HL-60/S4 (cell line): Measurements from ENCODE around the gene CNTNAP5.

Experiments
- in situ Hi-C: fragments of 300-500 bp; cut with MboI; formaldehyde crosslinking; loops from 2 replicates; pipeline ENCODE4 v1.14.3; 2022; ENCODE audit warnings: low sequenced_read_pairs

The CNTNAP5 gene

DNA sequence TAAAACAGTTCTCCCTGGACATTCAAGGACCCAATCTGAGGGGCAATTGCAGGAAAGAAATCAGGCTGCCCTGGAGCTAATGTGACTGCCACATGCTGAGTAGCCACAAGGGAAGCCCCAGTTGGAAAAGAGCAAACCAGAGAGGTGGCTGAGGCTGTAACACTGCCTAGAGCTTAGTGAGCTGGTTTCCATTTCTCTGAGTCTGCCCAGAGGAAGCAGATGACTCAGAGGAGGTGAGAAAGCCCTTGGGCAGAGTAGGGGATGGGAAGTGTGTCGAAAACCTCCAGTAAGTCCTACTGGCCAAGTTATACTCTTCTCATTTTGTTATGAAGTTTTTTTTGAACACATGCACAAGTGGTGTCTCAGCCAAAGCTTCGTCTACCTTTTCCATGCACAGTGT, 753.0 kb downstream of the CNTNAP5 start:
- in situ Hi-C loops: no loop called here

DNA sequence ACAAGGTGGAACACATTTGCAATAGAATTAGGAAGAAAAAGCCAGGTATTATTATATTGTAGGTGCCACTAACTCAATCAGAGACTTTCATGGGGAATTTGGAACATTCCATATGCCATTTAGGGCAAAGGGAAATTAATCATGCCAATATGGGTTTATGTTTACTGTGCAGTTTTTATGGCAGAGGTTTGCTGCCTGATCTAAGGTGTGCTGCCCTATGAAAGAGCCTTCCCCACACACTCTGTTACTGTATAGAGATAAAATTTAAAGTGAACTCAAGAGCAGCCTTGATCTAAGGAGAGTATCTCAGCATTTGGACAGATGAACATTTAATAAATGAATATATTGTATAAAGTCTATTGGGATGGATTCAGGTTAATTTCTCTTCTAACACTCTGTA, 771.6 kb downstream of the CNTNAP5 start:
- in situ Hi-C loops: no loop called here

- in situ Hi-C loops: no loop called here
Measured at GRCh38 chr2:124797049-124797448, 772.0 kb downstream of the CNTNAP5 start.

- in situ Hi-C loops: no loop called here
Measured at GRCh38 chr2:124798551-124798950, 773.5 kb downstream of the CNTNAP5 start.

DNA sequence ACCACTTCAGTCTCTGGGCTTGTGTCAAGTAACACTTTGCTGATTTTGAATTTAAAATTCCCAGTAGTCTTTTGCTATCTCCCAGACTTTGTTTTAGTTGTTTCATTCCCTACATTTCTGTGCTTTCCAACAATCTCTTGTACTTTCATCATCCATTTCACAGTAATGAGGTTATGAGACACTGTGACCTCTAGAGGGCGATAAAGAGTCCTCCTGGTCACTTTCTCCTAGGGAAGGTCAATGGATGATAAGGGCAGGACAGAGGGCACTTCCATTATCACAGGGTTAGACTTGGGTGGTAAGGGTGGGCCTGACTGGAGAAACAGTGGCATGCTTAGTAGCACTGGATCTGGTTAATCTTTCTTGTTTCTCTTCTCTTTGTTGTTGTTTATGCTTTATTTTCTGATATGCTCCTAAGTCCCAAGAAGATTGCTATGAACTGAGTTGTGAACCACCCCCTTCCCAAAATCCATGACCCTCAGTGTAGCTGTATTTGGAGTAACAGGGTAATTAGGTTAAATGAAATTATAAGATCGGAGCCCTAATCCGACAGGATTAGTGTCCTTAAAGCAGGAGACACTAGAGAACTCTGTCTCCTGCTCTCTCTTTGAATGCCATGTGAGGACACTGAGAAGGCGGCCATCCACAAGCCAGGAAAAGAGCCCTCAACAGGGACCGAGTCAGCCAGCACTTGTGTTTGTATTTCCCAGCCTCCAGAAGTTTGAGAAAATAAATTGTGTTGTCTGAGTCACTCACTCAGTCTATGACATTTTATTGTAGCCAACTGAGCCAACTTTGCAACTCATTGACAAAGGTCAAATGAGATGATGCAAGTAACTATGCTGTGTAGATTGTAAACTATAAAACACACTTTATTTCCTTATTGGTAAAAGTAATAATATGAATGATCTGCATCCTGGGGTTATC, 779.2 kb downstream of the CNTNAP5 start:
- in situ Hi-C loops: no loop called here

GRCh38 chr2:124805060-124805459, 780.0 kb downstream of the CNTNAP5 start:
- in situ Hi-C loops: no loop called here

DNA sequence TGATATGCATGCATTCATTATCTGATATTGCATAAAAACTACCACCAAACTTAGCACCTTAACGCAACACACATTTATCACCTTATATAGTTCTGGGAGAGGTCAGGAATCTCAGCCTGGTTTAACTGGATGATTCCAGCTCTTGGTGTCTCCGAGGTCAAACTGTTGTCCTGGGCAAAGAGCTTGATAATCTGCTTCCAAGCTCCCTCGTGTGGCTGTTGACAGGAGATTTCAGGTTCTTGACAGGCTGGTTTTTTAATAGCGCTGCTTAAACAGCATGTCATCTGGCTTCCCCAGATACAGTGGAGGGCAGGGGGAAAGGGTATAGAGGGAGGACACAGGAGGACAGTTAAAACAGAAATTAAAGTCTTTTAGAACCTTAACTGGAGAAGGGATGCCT, 785.0 kb downstream of the CNTNAP5 start:
- in situ Hi-C loops: no loop called here

GRCh38 chr2:124814968-124815745, 790.1 kb downstream of the CNTNAP5 start:
- in situ Hi-C loops: no loop called here

- in situ Hi-C loops: no loop called here
Measured at GRCh38 chr2:124816007-124816406, 790.9 kb downstream of the CNTNAP5 start.

DNA sequence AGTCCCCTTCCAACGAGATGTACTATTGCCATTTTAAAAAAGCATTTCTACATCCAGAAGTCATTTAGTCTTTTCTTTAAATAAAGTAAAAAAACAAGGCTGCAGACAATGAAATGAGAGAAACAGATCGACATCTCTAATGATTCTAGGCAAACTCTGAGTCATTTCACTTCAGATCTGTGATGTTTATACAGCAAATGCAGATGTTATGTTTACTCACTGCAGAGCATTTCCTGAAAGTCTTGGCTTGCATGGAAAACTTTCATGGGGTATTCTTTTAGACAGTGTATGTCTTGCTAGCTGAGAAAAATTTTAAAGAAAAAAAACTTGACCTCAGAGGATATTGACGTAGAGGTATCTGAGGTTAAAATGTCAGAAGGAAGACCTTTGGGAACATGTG, 797.4 kb downstream of the CNTNAP5 start:
- in situ Hi-C loops: no loop called here

DNA sequence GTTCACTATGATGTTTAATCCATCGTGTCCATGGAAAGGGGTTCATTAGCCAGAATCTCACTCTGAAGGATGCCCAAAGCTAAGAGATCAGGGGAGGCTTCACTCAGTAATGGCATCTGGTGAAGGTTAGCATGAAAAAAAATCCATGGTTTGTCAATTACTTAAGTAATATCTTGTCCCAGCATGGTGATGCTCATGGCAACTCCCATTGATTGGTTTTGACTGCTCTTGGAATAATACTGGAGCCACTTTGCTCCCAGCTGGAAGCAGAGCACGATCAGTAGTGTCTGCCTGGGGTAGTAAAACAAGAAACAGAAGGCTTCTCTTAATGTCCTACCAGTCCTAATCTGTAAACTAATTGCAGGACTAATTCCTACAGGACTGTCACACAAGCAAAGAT, 799.4 kb downstream of the CNTNAP5 start:
- in situ Hi-C loops: no loop called here

- in situ Hi-C loops: no loop called here
Measured at GRCh38 chr2:124832521-124832920, 807.4 kb downstream of the CNTNAP5 start.

- in situ Hi-C loops: no loop called here
Measured at GRCh38 chr2:124834331-124834730, 809.2 kb downstream of the CNTNAP5 start.

DNA sequence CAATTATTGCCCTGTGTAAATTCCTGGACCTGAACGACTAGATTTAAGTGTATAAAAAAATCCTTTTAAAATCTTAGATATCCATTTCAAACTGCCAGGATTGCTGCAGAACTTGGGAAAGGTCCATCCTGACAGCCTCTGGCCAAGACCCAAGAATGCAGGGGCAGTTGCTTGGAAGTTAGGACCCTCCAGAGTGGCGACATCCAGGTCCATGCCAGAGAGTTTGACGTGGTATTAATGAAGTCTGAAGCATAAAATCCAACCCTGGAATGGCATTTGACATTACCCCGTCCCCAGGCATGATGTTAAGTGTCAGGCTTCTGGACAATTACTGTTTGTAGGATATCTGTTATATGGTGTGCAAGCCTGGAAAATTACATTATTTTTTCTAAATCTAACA, 810.2 kb downstream of the CNTNAP5 start:
- in situ Hi-C loops: no loop called here

GRCh38 chr2:124836416-124836815, 811.3 kb downstream of the CNTNAP5 start:
- in situ Hi-C loops: no loop called here

- in situ Hi-C loops: no loop called here
Measured at GRCh38 chr2:124837496-124837895, 812.4 kb downstream of the CNTNAP5 start.

DNA sequence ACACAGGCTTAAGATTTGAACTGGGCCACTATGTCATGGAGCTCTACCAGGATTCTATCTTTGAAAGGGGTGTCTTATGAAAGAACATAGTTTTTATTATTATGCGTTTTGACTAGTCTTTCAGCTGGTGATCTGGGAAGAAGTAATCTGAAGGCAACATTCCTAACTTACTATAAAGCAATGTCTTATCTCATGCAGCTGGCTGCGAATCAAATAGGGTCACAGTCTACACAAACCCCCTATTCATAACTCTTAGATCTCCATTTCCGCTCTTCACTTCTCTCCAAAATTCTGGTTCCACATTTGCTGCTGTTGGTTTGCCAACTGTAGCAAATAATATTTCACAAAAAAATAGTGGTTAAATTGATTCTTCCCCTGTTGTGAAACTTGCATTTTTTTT, 813.3 kb downstream of the CNTNAP5 start:
- in situ Hi-C loops: no loop called here

DNA sequence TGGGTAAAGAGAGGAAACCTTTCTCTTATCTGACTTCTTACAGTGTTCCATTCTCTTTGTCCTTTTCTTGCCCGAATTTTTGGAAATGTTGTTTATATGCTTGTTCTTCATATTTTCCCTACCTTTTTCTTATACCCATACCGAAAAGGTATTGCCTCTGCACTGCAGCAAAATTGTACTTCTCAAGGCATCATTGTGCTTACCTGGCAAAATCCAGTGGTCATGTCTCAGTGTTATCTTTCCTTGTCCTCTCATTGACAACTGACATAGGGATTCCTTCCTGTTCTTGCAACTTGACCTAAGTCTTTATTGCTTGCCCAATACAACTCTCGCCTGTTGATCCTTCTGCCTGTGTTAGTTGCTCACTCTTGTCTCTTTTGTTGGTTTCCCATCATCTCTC, 842.2 kb downstream of the CNTNAP5 start:
- in situ Hi-C loops: no loop called here

DNA sequence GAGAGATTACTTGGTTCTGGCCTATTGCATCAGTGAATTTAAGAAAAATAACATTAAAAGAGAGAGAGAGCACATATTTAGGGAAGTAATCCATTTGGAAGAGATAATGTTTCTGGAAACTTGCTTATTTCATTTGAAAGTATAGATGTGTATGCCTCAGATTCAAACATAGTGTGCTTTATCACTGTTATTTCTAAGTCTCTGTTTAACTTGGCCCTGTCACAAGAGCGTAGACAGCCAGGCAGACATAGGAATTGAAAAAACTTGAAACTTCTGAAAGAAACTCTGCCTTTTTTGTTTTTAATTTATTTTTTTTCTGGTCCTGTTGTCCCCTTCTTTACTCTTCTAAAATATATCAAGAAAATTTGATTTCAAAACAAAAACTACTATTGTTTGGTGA, 849.1 kb downstream of the CNTNAP5 start:
- in situ Hi-C loops: no loop called here

DNA sequence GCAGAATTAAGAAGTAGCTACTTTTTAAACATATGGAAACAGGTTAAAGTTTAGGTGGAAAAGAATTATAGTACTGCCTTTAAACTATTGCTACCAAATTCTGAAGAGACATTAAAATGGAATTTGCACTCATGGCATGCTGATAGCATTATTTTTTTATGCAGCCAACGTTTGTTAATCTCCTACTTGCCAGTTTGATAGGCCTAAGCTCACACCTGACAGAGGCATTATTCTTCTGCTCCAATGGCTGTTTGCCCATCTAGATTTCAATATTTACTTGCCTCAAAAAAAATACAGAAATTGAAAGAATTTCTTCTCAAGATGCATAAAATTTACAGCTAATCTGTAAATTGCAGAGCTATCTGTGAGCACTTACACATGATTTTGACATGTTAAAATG, 849.6 kb downstream of the CNTNAP5 start:
- in situ Hi-C loops: no loop called here

- in situ Hi-C loops: no loop called here
Measured at GRCh38 chr2:124875627-124876244, 850.6 kb downstream of the CNTNAP5 start.

DNA sequence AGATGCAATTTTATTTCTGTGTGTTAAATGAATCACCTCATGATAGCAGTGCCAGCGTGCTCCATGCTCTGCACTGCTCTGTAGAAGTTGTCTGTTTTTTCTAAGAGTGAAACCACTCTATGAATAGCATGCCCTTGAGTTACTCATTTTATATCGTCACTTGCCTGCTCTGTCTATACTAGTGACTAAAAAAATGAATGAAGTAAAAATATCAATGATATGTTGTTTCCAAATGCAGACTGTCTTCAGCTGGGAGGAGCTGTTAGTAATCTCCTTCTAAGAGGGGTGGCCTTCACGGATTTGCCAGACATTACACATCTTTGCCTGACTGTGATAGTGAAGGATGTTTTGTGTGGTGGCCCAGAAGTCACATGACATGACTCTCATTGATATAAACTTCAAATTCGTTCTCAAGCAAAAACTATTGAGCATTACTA, 852.1 kb downstream of the CNTNAP5 start:
- in situ Hi-C loops: no loop called here
